ENCODE measurements around the gene STOML1.

The STOML1 gene

GRCh38 chr15:73984208-73984979 is 7.7 kb downstream of the STOML1 start:
- Histone ChIP-seq H3K27me3 (ENCODE audit: insufficient read depth, low read depth) (no peaks in the 10 kb centered on the region), H3K4me1 (ENCODE audit: low read depth, poor library complexity, severe bottlenecking) (peaks cover 78% of the 10 kb centered on the region), H3K79me2 (ENCODE audit: insufficient read depth, low read depth) (no peaks in the 10 kb centered on the region), H3K9ac (peak overlapping the region; percentile 25; the same call in 1 of the 2 replicates), H3K36me3 (ENCODE audit: insufficient read depth) (no peaks in the 10 kb centered on the region), H3K4me3 (IDR thresholded peaks at IDR 0.05; ENCODE audit: insufficient read depth, low read depth, low read length) (no peak overlapping the region), H3K27ac (peak overlapping the region; percentile 83), H4K20me1 (ENCODE audit: insufficient read depth) (no peaks in the 10 kb centered on the region), H3K4me2 (peak overlapping the region; percentile 88), H2AFZ (ENCODE audit: low read depth) (no peak overlapping the region)
- no peak for TF ChIP-seq CTCF (conservative IDR thresholded peaks at IDR 0.05; ENCODE audit: low read depth, low read length)

GRCh38 chr15:73983773-73984172 is 8.3 kb downstream of the STOML1 start:
- Histone ChIP-seq H3K79me2 (ENCODE audit: insufficient read depth, low read depth) (no peaks in the 10 kb centered on the region), H3K4me1 (ENCODE audit: low read depth, poor library complexity, severe bottlenecking) (peaks cover 72% of the 10 kb centered on the region), H3K9ac (no peak overlapping the region), H3K4me2 (peak overlapping the region; percentile 88; the same call in 1 of the 2 replicates), H3K4me3 (IDR thresholded peaks at IDR 0.05; ENCODE audit: insufficient read depth, low read depth, low read length) (no peak overlapping the region), H3K27ac (peak overlapping the region; percentile 83; the same call in 1 of the 2 replicates), H2AFZ (ENCODE audit: low read depth) (no peak overlapping the region), H4K20me1 (ENCODE audit: insufficient read depth) (no peaks in the 10 kb centered on the region), H3K27me3 (ENCODE audit: insufficient read depth, low read depth) (no peaks in the 10 kb centered on the region), H3K36me3 (ENCODE audit: insufficient read depth) (no peaks in the 10 kb centered on the region)
- no peak for TF ChIP-seq CTCF (conservative IDR thresholded peaks at IDR 0.05; ENCODE audit: low read depth, low read length)

- no peaks in the 10 kb centered on the region for H3K27me3 ChIP-seq (ENCODE audit: insufficient read depth, low read depth)
- H3K4me3 ChIP-seq (IDR thresholded peaks at IDR 0.05; ENCODE audit: insufficient read depth, low read depth, low read length) = no peak overlapping the region
- no peak overlapping the region for H3K27ac ChIP-seq
- H3K36me3 ChIP-seq (ENCODE audit: insufficient read depth) = no peaks in the 10 kb centered on the region
- no peak overlapping the region for H3K9ac ChIP-seq
- no peak overlapping the region; the same call in 1 of the 2 replicates for H3K4me2 ChIP-seq
- H3K79me2 ChIP-seq (ENCODE audit: insufficient read depth, low read depth) = no peaks in the 10 kb centered on the region
- no peak overlapping the region for H2AFZ ChIP-seq (ENCODE audit: low read depth)
- H4K20me1 ChIP-seq (ENCODE audit: insufficient read depth) = no peaks in the 10 kb centered on the region
- TF ChIP-seq CTCF (conservative IDR thresholded peaks at IDR 0.05; ENCODE audit: low read depth, low read length) = no peak
- peaks cover 67% of the 10 kb centered on the region for H3K4me1 ChIP-seq (ENCODE audit: low read depth, poor library complexity, severe bottlenecking)
These were observed 8.8 kb downstream of the STOML1 start for GRCh38 chr15:73983211-73983727.

GRCh38 chr15:73982222-73982962 is 9.7 kb downstream of the STOML1 start:
- Histone ChIP-seq H4K20me1 (ENCODE audit: insufficient read depth) (no peaks in the 10 kb centered on the region), H3K36me3 (ENCODE audit: insufficient read depth) (no peaks in the 10 kb centered on the region), H2AFZ (ENCODE audit: low read depth) (no peak overlapping the region), H3K4me2 (peak overlapping the region; percentile 19; the same call in 1 of the 2 replicates), H3K4me1 (ENCODE audit: low read depth, poor library complexity, severe bottlenecking) (peaks cover 58% of the 10 kb centered on the region), H3K79me2 (ENCODE audit: insufficient read depth, low read depth) (no peaks in the 10 kb centered on the region), H3K9ac (no peak overlapping the region), H3K4me3 (IDR thresholded peaks at IDR 0.05; ENCODE audit: insufficient read depth, low read depth, low read length) (no peak overlapping the region), H3K27me3 (ENCODE audit: insufficient read depth, low read depth) (no peaks in the 10 kb centered on the region), H3K27ac (no peak overlapping the region)
- TF ChIP-seq CTCF (conservative IDR thresholded peaks at IDR 0.05; ENCODE audit: low read depth, low read length) = no peak
